NOMO-1 treated with DMSO at 0.1 percent for 48 hours (cell line): ENCODE results near the gene FGF22.
"Not testable (repeated sequence)": the region's sequence is repeated elsewhere in the genome, so short reads cannot be mapped to it uniquely, and the experiment has no call there.

Source experiments
- DNase-seq: peaks from one replicate; lab custom pipeline; 2025; ENCODE audit not compliant: unreplicated experiment; lab: John Stamatoyannopoulos, UW

Gene FGF22

DNA sequence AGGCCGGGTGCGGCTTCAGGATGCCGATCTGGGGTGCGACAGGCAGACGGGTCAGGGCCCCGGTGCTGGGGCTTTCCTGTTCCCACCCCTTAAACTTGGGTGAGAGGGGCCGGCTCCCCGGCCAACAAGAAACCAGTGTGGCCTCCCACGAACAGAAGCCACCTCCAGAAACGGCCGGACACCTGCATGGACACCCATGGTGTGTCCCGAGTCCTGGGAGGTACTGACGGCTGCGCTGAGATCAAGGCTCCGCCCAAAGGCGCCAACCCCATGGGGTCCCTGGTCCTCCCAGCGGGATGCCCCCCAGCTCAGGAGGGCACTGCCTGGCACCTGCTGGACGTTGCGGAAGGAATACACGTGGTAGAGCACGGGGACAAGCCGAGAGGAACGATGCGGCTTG is 17.9 kb upstream of the FGF22 start:
- DNase-seq: no peak

- DNase-seq: no peak
Observed at GRCh38 chr19:622666-623065, 17.0 kb upstream of the FGF22 start.

DNA sequence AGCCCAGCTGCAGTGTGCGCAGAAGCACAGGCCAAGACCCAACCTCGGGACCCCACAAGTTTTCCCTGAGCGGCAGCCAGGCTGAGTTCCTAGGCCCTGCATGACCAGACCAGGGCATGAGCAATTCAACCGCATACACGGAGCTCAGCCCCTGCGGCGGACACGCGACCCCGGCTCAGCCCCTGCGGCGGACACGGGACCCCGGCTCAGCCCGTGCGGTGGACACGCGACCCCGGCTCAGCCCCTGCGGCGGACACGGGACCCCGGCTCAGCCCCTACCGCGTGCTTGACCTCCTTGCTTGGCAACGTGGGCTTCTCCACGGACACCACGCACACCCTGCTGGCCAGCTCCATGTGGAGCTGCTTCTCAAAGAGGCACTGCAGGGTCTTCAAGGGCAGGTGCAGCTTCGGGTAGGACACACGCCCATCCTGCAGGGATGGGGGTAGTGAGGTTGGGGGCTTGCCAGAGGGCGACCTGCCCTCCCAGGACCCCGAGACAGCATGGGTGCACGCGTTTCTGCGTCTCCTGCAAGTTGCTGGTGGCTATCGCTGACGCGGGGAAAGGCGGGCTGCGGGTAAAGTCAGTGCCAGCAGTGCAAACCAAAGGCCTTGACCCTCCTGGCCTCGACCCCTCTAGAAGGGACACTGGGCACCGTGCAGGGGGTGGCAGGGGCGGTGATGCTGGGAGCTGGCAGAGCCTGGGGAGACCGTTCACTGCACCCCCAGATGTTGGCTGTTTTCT is 16.3 kb upstream of the FGF22 start:
- no peak for DNase-seq

- no peak for DNase-seq
Observed at GRCh38 chr19:623974-624373, 15.7 kb upstream of the FGF22 start.

- DNase-seq: no peak
Observed at GRCh38 chr19:624433-625109, 15.1 kb upstream of the FGF22 start.

DNA sequence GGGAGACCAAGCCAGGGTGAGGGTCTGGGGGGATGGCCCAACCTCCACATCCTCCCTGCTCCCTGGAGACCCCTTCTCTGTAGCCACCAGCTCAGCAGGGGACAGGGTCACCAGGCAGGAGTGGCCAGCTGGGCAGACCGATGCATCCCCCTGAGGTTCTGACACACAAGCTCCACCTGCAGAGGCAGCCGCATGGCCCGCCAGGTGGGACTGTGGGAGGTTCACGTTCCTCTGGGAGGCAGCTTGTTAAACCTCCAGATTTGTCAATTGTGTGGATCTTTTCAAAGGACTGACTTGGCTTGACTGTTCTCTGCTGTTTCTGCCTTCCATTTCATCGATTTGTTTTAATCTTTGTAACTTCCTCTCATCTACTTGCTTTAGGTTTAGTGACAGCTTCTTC is 14.4 kb upstream of the FGF22 start:
- DNase-seq: no peak

GRCh38 chr19:626566-626965 is 13.1 kb upstream of the FGF22 start:
- DNase-seq: not testable (repeated sequence)

- DNase-seq: no peak
Observed at GRCh38 chr19:628168-628567, 11.5 kb upstream of the FGF22 start.

DNA sequence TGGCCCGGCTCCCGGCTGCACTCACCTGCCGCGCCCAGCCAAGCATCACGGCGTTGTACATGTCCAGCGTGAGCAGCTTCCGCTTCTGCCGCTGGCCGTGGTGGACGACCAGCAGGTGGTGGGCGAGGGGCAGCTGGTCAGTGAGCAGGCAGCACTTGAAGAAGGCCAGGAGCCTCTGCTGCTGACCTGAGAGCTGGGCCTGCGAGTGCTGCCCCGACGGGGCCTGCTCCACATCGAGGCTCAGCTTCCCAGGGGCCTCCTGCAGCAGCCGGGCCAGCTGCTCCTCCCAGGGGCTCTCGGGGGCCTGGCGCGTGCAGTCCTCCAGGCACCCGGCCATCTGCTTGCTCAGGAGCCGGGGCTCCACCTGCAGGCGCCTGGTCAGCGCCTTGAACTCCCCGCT is 10.2 kb upstream of the FGF22 start:
- not testable (repeated sequence) for DNase-seq

DNA sequence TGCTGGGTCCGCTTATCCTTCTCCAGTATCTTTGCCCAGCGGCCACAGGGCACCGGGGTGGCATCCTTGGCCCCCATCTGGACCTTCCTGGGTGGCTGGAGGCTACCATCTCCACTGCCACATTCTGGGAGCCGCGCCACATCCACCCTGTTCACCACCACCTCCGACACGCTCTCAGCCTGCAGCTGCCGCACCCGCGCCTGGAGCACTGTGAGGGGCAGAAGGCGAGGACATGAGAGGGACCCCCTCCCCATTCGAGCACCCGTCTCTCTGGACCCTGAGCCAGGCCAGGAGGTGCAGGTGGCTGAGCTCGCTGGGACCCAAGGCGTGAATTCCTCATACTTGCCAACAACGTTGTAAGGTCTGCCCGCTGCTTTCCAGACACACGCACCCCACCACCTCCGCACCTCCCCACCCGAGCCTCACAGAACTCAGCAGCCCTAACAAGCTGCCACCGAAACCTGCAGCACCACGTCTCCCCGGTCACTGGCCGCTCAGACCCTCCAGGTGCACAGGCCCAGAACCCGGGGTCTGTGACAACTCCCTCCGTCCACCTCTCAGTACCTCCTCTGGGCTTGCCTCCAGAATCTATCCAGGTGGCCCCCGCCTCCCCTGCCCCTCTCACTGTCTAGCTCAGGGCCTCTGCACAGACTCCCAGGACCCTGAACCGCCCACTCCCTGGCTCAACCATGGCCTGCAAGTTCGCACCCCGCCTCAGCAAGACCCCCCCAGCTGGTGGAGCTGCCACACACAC is 9.5 kb upstream of the FGF22 start:
- no peak for DNase-seq

GRCh38 chr19:632579-633067 is 7.1 kb upstream of the FGF22 start:
- peak; percentile 38 for DNase-seq

DNA sequence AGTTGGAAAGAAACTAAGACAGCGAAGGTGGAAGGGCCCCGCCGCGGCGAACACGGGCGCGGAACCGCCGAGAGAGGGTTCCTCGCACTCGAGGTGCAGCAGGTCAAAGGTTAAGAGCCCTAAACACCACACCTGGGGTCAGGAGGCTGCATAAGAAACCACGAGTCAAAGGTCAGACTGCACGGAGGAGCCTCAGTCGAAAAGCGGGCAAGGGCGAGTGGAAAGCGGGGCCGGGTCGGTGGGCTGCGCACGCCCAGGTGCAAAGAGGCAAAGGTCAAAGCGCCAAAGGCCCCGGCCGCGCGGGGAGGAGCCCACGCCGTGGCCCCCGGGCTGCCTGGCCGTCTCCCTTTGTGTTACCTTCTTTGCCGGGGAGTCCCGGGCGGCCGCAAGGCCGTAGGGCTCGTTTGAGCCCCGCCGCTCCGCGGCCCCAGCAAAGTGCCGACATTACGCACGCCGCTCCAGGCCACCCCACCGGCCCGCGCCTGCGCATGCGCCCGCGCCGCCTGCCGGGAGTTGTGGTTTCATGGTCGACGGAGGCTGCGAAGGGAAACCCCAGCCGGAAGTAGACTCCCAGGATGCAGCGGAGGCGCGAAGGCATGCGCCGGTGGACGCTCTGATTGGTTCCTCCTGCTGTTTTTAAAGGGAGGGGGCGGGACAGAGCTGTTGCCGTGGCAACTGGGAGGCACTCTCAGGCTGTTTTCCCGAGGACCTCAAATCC is 6.5 kb upstream of the FGF22 start, which contains the start of gene POLRMT:
Gene POLRMT (minus strand): TSS at position 470 of the 718 bp plus-strand sequence. CDS start 25 bp downstream, at position 445.
- peak; percentile 97 for DNase-seq

- DNase-seq: no peak
Observed at GRCh38 chr19:633786-634639, 5.7 kb upstream of the FGF22 start.

DNA sequence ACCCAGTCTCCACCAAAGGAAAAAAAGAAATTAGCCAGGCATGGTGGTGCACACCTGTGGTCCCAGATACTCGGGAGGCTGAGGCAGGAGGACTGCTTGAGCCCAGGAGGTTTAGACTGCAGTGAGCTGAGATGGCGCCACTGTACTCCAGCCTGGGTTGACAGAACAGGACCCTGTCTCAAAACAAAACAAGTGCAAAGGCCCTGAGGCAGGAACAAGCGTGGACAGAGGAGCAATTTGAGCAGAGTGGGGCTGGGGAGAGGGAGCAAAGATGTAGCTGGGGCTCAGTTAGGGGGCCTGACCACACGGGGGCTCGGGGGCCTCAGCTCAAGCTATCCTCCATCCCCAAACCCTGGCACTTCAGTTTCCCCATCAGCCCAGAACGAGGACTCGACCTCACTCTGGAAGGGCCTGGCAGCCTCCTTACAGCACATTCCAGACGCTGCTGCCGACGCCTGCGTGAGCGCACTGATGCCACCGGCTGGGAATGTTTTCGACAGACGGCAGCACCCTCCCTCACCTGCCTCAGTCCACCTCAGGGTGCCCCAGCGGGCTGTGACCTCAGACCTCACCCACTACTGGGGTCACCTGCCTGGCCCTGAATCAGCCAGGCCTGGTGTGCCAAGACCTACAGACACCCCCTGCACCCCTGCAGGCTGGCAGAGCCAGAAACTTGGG is 4.6 kb upstream of the FGF22 start:
- no peak for DNase-seq

DNA sequence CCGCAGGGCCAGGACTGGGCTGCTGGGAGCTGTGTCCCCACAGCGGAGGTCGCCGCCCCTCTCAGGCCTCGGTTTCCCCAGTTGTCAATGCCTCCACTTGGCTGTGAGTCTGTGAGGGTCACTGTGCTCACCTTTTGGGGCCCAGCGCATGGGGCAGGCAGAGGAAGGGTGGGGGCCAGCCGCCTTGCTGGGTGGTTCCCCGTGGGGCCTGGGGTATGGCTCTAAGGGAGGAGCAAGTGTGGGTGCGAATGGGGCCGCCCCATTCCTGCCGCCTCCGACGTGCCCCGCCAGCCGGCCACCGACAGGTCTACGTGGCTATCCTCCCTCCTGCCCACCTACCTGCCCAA is 800 bp upstream of the FGF22 start:
- DNase-seq: no peak

DNA sequence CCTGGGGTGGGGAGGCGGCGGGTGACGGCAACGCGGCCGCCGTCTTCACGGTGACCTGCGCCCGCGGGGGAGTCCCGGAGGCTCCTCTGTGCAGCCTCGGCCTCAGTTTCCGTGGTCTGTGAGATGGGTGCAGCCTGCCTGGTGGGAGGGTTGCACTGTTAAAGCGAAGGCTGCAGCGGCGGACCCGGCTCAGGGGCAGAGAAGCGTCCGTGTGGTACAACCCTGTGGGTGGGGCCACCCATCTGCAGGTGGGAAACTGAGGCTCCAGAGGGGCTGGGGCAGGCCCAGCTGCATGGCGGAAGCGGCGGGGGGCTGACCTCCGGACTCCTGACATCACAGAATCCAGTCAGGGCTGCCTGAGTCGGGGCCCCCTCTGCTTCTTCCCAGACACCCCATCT is 481 bp downstream of the FGF22 start:
- no peak for DNase-seq

GRCh38 chr19:640606-641189 is 1.0 kb downstream of the FGF22 start:
- no peak for DNase-seq

DNA sequence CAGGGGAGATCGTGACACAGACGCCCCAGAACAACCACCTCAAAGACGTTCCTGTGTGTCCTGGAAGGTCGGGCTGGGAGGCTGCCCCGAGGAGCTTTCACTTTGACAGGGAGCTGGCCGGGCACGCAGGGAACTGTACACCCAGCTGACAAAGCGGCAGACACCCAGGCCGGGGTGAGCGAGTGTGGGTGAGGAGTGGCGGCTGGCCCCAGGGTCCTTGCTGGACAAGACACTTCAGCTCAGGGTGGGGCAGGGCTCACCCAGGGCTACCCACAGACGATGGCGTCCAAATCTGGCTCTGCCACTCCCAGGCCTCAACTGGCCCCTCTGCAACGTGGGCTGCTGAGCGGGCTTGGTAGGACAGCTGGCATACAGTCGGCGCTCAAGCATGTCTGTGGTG is 2.0 kb downstream of the FGF22 start:
- no peak for DNase-seq
